ENCODE results near the gene KCNH5. TPM values are rescaled to one million over a fixed set of nuclear protein-coding genes. Genes with fewer than 3 reads are reported as not detected.

The KCNH5 gene, protein sequence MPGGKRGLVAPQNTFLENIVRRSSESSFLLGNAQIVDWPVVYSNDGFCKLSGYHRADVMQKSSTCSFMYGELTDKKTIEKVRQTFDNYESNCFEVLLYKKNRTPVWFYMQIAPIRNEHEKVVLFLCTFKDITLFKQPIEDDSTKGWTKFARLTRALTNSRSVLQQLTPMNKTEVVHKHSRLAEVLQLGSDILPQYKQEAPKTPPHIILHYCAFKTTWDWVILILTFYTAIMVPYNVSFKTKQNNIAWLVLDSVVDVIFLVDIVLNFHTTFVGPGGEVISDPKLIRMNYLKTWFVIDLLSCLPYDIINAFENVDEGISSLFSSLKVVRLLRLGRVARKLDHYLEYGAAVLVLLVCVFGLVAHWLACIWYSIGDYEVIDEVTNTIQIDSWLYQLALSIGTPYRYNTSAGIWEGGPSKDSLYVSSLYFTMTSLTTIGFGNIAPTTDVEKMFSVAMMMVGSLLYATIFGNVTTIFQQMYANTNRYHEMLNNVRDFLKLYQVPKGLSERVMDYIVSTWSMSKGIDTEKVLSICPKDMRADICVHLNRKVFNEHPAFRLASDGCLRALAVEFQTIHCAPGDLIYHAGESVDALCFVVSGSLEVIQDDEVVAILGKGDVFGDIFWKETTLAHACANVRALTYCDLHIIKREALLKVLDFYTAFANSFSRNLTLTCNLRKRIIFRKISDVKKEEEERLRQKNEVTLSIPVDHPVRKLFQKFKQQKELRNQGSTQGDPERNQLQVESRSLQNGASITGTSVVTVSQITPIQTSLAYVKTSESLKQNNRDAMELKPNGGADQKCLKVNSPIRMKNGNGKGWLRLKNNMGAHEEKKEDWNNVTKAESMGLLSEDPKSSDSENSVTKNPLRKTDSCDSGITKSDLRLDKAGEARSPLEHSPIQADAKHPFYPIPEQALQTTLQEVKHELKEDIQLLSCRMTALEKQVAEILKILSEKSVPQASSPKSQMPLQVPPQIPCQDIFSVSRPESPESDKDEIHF
- not detected in 2 replicates for total RNA-seq (2014; rRNA removed; shearing (Covaris generic))

DNA sequence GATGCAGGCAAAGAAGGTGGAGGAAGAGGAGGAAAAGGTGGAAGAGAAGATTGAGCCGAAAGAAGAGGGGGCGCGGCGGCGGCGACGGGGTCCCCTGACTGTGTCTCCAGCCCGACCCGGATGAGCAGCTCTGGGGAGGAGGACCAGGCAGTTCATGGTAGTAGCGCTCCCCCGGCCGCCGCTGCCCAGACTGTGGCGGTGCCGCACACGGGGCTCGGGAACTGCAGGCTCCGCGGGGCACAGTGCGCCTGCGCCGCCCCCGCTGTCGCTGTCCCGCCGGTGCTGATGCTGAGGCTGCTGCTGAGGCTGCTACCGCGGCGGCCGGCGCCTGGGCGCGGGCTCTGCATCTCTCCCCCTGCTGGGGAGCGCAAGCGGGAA, at the start of gene KCNH5:
TSS of gene KCNH5 (minus strand) at position 225 of the 378 bp plus-strand sequence. CDS start 272 bp downstream, outside the sequence.
- no peak for DNase-seq (ENCODE audit: low spot score)

DNA sequence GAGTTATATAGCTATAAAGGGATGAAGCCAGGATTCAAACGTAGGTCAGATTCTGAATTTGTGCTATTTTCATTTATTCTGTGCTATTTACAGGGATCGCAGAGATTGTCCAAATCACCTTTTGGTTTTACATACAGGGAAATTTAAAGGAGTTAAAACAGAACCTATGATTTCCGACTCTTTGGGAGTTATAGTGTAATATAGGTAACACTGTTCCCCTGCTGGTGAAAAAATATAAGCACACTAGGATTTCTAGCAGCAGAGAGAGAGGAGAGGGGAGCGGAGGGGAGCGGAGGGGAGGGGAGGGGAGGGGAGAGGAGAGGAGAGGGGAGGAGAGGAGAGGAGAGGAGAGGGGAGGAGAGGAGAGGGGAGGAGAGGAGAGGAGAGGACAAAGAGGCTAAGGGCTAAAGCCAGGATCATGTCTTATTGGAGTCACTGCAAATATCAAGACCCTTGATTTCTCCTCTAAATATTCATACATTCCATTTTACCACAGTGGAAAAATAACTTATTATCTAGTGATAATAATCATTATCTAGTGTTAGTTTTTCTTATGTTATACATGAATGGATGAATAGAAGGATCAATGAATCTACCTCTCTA, 46.2 kb upstream of the KCNH5 start:
- DNase-seq (ENCODE audit: low spot score): no peak

DNA sequence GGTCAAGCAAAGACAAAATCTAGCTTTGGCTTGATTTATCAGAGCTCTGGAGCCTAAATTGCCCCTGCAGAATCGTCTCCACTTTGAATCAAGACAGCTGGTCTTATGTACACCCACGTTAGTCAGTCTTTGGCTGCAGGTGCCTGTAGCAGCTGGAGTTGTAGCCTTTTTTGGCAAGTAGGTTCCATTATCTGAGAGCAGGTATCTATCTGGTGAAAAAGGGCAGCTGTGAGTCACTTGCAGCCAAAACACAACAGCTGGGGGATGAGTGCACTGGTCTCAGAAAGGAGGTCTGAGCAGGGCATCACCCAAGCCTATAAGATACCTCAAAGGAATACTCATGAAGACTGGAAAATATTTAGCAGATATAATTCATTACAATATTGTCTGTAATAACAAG, 43.6 kb upstream of the KCNH5 start:
- no peak for DNase-seq (ENCODE audit: low spot score)

DNA sequence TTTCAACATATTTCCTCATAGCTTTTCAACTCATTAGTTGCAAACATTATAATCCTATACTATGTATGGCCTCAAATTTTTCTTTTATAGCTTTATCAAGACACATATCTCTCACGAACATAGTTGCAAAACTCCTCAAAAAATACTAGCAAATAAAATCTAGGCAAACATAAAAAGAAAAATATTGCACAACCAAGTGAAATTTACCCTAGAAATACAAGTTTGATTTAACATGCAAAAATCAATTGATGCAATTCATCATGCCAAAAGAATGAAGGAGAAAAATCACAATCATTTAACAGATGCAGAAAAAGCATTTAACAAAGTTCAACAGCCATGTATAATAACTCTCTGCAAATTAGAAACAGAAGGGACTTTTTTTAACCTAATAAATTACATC, 33.3 kb upstream of the KCNH5 start:
- no peak for DNase-seq (ENCODE audit: low spot score)

DNA sequence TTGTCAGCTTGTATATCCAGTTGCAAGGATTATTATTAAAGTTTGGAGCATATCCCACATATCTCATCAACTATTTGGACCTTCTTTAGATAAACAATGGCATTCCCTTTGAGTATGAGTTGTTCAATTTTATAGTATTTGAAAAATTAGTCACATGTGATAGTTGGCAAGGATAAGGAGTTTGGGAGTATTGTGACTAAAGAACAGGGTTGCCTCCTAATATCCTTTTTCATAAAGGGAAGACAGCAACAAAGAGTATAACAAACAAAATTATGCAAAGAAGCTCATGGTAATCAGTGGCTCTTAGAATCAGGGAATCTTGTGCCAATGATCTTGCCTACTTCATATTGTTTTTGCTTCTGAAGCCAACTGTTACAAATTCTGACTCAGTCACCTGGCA, 31.2 kb upstream of the KCNH5 start:
- no peak for DNase-seq (ENCODE audit: low spot score)

DNA sequence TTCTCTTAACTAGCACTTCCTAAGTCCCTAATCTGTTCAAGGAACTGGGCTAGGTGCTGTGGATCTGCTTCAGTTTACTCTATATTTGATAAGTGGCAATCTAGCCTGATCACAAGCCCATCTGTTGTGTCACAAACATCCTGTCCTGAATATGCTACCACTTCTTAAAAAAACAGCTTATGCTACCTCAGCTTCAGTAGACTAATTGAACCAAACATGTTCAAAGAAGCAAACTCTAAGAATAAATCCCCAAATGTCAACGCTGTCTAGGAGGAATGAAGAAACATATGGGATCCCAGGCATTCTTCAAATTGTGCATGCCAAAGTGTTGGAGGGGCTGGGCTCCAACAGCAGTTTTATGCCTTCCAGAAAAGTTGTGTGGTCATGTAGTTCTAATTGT, 10.4 kb upstream of the KCNH5 start:
- no peak for DNase-seq (ENCODE audit: low spot score)

DNA sequence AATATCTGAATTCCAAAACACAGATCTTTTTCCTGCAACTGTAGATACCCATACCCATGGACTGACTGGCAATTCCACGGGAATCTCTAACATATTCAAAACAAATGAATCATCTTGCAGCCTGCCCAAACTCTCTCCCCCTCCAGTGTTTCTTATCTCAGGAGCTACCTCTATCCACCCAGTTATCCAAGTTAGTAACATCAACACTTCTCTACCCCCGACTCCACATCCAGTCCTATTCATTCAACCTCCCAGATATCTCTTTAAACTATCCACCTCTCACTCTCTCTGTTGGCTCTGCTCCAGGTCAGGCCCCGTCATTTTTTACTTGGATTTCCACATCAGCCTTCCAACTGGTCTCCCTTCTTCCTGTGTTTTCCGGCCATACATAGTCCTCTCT, 6.7 kb upstream of the KCNH5 start:
- no peak for DNase-seq (ENCODE audit: low spot score)

DNA sequence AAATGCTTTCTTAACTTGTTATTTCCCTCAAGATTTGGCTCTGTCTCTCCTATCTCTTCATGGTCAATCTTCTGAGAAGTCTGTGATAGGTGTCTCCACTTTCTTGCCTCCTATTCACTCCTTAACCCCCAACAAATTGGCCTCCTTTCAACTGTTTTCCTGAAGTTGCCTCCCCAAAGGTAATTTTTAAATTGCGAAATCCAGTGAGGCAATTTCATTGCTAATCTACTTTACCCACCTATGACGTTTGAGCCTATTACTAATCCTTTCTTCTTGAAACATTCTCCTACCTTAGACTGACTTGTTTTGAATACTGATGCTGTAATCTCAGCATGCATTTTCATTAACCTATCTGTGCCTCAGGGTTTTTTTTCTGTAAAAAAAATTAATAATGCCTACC, 6.0 kb upstream of the KCNH5 start:
- no peak for DNase-seq (ENCODE audit: low spot score)

DNA sequence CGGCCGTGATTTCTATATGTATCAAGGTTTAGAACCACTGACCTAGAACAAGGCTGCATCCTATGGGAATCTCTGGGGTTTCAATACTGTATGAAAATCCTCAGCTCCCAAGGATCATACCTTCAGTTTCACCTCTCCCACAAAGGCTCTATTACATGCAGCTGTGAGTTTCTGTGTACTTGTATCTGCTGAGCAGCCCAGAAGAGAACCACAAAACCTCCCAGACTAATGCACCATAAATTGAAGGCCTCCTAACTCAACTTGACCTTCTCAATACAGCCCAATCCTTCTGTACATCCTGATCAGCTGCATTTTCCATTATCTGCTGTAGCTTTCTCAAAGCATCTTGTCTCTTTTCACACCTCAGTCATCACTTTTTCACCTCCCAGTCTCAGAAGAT, 5.4 kb upstream of the KCNH5 start:
- DNase-seq (ENCODE audit: low spot score): no peak

DNA sequence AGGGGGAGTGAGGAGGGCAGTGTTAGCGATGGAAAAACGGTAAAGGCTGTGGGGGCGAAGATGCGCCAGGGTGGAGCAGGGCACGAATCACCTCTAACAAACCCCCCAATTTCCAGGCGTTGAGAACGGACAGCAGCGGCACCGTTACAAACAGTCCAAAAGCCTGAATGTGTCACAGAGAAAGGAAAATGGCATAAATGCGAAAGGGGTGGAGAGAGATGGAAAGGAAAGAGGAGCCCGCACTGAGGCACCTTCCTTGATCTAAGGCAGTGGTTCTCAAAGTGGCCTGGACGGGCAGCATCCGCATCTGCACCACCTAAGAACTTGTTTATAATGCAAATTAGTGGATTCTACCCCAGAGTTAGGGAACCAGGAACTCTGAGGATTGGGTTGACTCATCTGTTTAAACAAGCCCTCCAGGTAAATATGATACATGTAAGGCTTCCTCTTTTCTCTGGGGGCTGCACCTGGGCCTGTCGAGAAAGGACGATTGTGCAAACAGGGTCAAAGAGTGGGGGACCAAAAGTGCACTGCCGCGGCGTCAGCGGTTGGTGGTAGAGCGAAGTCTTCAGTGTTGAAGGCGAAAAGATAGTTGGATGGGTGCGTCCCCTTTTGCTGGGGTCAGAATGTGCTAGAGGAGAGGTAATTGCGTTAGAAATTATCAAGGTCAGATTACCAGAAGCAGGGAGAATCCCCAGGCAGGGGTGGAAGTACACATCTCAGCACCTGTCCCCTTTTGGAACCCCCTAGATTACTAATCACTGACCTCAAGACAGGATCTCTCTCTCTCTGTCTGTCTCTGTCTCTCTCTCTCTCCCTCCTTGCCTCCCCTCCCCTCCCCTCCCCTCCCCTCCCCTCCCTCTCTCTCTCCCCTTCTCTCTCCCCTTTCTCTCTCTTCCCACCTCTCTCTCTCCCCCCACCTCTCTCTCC, 1.3 kb upstream of the KCNH5 start:
- DNase-seq (ENCODE audit: low spot score): no peak

DNA sequence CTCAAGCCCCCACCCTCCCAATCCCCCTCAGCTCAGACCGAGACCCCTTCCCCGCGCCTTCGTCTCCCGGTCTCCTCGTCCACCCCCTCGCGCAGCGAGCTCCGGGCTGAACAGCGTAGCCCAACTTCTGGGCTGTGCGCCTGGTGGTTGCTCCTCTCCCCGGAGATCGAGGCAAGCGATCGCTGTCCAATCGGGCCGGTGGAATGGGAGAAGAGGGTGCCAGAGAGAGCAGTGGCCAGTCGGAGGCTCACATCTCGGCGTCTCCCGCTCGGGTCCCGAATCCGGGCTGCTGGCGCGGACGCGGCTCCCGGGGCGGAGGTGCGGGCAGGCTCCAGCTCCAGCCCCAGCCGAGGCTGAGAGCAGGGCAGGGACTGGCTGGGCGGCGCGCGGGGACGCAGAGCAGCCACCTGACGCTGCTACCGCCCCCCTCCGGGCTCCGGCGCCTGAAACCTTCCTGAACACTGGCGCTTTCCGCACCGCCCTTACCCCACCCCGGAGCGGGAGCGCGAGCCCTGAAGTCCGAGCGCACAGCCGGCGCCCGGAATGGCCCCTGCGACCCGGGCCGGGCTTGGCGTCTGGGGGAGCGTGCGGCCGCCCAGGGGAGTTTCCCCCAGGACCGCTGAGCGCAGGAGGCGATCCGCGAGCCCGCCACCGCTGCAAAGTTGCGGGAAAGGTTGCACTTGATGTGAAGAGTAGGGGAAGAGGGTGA, 508 bp upstream of the KCNH5 start:
- no peak for DNase-seq (ENCODE audit: low spot score)

DNA sequence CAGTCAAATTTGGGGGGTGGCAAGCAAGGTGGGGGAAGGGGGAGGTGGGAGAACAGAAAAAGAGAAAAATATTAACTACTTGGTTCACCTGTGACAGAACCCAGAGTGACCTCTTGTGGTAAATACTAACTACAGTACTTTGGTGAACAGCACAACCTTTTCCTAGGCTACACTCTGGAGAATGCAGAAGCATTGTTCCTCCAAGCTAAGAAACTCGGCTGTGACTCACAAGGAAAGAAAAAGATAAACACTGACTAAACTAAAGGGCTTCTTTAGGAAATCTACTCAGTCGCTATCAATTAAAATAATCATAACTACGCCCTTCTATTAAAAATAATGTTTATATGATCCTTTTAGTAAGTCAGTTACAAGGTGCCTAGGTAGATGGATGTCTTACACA, 5.4 kb downstream of the KCNH5 start:
- peak; percentile 33 for DNase-seq (ENCODE audit: low spot score)

DNA sequence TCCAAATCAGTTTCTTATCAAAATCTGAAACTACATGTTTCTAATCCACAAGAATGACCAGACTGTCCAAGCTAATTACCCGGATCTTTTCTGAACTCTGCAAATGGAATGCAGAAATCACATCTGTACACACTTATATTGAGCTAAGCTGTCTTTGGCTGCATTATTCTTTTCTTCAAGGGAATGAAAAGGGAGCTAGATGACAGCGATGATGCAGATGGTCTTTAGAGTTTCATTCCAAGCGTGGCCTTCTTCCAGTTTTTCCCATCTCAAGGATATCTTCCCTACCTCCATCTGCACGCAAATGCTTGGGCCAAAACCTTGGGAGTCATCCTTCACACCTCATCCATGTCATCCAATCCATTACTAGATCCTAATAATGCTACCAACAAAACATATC, 12.6 kb downstream of the KCNH5 start:
- DNase-seq (ENCODE audit: low spot score): no peak

DNA sequence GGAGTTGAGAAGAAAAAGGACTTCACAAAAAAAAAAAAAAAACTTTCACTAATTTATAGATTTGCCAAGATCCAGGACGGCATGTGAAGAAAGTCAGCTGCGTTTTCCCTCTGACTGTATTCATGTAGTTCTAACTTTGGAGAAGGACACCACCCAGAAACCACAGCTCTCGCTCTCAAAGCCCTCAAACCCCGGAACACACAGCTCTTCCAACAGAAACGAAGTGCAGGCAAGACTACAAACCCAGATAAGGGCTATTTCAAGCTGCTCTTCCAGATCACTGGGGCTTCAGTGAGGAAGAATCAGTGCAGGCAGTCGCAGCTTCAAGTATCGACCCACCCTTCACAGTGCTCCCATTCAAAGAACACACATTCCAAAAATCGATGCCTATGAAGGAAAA, 13.2 kb downstream of the KCNH5 start:
- DNase-seq (ENCODE audit: low spot score): no peak

DNA sequence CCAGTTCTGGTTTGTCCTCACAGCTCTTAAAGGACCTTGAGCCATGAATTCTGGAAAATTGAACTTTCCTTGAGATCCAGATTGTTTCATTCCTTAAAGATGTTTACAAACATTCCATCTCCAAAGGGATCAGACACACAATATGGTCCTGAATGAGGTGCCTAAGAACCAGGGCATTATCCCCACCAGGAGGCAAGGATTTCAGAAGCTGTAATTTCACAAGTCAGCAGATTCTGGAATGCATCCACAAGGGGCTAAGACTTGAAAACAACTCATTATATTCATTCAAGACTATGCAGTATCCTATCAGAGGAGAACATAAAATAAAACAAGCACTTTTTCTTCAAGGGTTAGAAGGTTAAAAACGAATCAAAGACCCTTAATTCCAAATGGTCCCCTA, 15.1 kb downstream of the KCNH5 start:
- DNase-seq (ENCODE audit: low spot score): no peak

DNA sequence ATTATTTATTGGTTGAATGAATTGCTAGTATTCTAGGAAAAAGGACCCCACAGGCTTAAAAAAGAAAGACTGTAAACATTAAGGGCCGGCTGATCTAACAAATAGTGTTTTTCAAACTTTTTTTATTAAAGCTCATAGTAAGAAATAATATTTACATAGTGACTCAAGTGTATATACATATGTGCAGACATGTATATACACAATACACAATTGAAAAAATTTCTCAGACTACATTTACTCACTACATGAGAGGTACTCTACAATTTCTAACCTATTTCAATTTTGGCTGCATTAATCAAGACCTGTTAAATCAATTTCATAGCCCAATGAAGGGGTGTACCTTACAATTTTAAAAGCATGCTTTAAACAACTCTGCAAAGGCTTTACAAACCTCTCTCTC, 17.5 kb downstream of the KCNH5 start:
- no peak for DNase-seq (ENCODE audit: low spot score)

DNA sequence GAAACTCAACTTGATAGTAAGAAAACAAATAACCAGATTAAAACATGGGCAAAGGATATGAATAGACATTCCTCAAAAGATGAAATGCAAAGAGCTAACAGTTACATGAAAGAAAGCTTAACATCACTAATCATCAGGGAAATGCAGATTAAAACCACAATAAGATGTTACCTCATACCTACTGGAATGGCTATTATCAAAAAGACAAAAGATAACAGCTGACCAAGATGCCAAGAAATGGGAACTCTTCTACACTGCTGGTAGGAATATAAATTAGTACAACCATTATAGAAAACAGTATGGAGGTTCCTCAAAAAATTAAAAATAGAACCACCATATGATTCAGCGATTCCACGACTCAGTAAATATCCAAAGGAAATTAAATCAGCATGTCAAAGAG, 18.8 kb downstream of the KCNH5 start:
- no peak for DNase-seq (ENCODE audit: low spot score)

DNA sequence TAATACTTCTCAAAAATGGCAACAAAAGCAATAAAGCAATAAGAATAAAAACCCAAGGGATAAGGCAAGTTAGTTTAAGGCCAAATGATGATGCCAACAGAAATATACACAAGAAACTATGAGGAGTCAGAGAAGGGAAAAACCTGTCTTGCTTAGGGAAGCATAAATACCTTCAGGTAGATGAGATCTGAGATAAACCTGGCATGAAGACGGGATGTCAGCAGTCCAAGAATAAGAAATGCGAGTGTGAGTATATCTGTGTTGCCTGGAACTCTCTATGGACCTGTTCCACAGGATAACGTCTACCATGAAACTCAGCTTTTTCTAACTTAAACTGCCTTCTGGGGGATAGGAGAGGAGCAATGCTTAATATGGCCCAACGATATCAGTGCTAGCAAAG, 30.6 kb downstream of the KCNH5 start:
- DNase-seq (ENCODE audit: low spot score): no peak

DNA sequence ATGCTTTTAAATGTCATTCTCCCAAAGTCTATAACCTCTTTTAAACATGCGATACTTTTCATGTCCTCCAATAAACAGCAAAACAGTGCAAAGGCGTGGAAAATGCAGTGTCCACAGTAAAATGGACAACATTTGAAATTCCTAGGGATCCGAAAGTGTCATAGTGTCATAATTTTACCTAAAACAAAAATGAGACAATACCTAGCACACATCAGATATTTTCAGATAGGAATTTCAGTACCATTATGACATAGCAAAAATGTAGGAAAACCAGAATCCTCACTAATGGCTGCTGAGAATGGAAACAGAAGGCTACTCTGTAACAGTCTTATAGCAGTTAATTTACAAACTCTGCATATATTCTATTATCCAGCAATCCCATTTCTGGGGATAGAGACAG, 33.1 kb downstream of the KCNH5 start:
- no peak for DNase-seq (ENCODE audit: low spot score)

DNA sequence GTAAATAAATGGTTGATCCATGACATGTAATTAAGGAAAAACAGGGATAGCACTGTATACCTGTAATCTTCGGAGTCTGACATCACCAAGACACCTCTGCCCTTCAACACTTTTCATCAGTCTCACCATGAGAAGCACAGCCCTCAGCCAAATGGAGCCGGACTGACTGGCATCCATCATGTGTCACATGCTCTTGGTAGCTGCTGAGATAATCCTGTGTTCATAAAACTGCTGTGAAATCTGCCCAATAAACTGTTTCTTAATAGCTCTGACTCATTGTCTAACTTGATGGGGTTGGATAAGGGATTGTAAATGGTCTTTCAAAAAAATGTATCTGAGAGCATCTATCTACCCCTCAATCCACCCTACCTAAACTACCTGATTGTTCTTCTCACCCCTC, 33.6 kb downstream of the KCNH5 start:
- DNase-seq (ENCODE audit: low spot score): no peak

DNA sequence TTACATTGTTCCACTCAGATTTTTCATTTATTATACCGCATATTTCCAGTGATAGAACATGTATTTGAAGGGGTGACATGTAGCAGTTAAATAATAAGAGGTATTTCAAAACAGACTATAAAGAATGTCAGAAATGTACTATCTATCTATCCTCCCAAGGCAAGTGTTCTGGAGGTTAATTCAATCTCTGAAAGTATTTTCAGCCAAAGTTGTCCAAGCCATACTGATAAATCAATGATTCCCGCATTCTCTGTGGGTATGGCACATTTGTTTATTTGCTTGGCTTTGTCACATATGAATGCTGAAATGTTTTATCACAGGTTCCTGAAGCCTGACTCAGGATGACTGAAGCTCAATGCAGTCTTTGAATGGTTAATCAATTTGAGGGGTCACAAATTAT, 35.8 kb downstream of the KCNH5 start:
- no peak for DNase-seq (ENCODE audit: low spot score)
